Measurements from ENCODE around the gene ABL1. TPM values are rescaled to one million over a fixed set of nuclear protein-coding genes. Genes with fewer than 3 reads are reported as not detected.

The ABL1 gene
- total RNA-seq, 1 experiment from 2014 or later, result 83.6 TPM

GRCh38 chr9:130837643-130838042, 2.6 kb downstream of the ABL1 start:
- no peak overlapping the region for H3K23ac ChIP-seq (ENCODE audit: insufficient read length, low read depth, low read length)
- no peaks in the 10 kb centered on the region for H3K27me3 ChIP-seq (ENCODE audit: insufficient read depth, low read length)
- peaks cover 5% of the 10 kb centered on the region; the same call in 1 of the 2 replicates for H3K4me1 ChIP-seq (ENCODE audit: insufficient read depth, low read length)
- no peak overlapping the region for H3K4ac ChIP-seq (ENCODE audit: low read depth, low read length)
- no peak overlapping the region for H3K9ac ChIP-seq (ENCODE audit: extremely low read depth, insufficient read length, low read length)
- no peak overlapping the region for H2BK120ac ChIP-seq (ENCODE audit: low read depth, low read length, poor library complexity, severe bottlenecking)
- no peak overlapping the region for H2AFZ ChIP-seq (ENCODE audit: low read length)
- DNase-seq, result no peak
- H4K8ac ChIP-seq (replicated peaks; ENCODE audit: insufficient read length, low read depth, low read length), result no peak overlapping the region
- H3K9me3 ChIP-seq (ENCODE audit: control insufficient read depth, low read depth, low read length), result no peaks in the 10 kb centered on the region
- no peaks in the 10 kb centered on the region for H4K20me1 ChIP-seq (ENCODE audit: control insufficient read depth, insufficient read depth, insufficient read length)
- no peak overlapping the region for H2BK20ac ChIP-seq (ENCODE audit: low read depth, low read length, poor library complexity, severe bottlenecking)
- WGBS (ENCODE audit: extremely low coverage, insufficient read length, low lambda C conversion rate), result no CpG with 5 or more reads among the region's 4 CpGs
- Mint-ChIP-seq H3K27ac (no peak overlapping the region), H3K4me1 (peaks cover 64 to 67% of the 10 kb centered on the region in 2 experiments), H3K36me3 (ENCODE audit: insufficient read depth in 1 of 3, low read depth in 3 of 3) (no peaks in the 10 kb centered on the region; a peak in 2 of 7 replicates), H3K9me3 (no peaks in the 10 kb centered on the region), H3K4me3 (peak overlapping the region; percentile 85 to 91; a peak in 1 of 5 replicates), H3K27me3 (ENCODE audit: low read depth) (no peaks in the 10 kb centered on the region)
- no peak overlapping the region for H2AK5ac ChIP-seq (ENCODE audit: insufficient read length, low read length)
- no peak for TF ChIP-seq CTCF (conservative IDR thresholded peaks at IDR 0.05)
- H3K14ac ChIP-seq (ENCODE audit: insufficient read depth, low read length), result no peak overlapping the region
- peaks cover 24% of the 10 kb centered on the region for H3K79me2 ChIP-seq (ENCODE audit: insufficient read depth, low read length)
- H3K23me2 ChIP-seq (ENCODE audit: insufficient read length, low read depth, low read length, poor library complexity, severe bottlenecking), result peaks cover 9% of the 10 kb centered on the region
- no peak overlapping the region for H3K56ac ChIP-seq (ENCODE audit: insufficient read length, low read depth, low read length)
- no peak overlapping the region for H3K18ac ChIP-seq (ENCODE audit: insufficient read length, low read depth, low read length)
- H2BK12ac ChIP-seq (ENCODE audit: insufficient read length, low read depth, low read length), result no peak overlapping the region
- no peak overlapping the region for H3K4me2 ChIP-seq (ENCODE audit: insufficient read depth, insufficient read length, low read length)
- H3K27ac ChIP-seq (ENCODE audit: insufficient read length, low read depth, low read length), result no peak overlapping the region
- H2BK5ac ChIP-seq (ENCODE audit: insufficient read length, low read length), result no peak overlapping the region
- H3K79me1 ChIP-seq (ENCODE audit: insufficient read depth, low read depth, low read length, poor library complexity, severe bottlenecking), result no peaks in the 10 kb centered on the region
- H4K5ac ChIP-seq (ENCODE audit: insufficient read length, low read depth, low read length), result no peak overlapping the region
- H2BK15ac ChIP-seq (ENCODE audit: low read depth, low read length), result no peak overlapping the region
- H3T11ph ChIP-seq (ENCODE audit: low read length), result no peak overlapping the region
- no peak overlapping the region for H4K91ac ChIP-seq (ENCODE audit: insufficient read length, low read depth, low read length)
